Neural progenitor cell (in vitro differentiated cells): ENCODE measurements around the gene PPM1E.

Source experiments
- CTCF ChIP-seq: fragments of 200-600 bp; sonication (generic); IDR thresholded peaks from 2 replicates; pipeline ENCODE4 v1.5.1; 2017; ENCODE audit warnings: antibody characterized with exemption, mild to moderate bottlenecking
- EZH2 ChIP-seq: fragments of 200-600 bp; sonication (generic); IDR thresholded peaks from 2 replicates; pipeline ENCODE4 v1.6.1; 2017; ENCODE audit warnings: antibody characterized with exemption, mild to moderate bottlenecking, moderate library complexity

GRCh38 chr17:59008737-59009136 is 253.1 kb downstream of the PPM1E start:
- no peak for TF ChIP-seq CTCF
- TF ChIP-seq EZH2, result no peak
